ENCODE measurements around the gene HDAC9.

Gene HDAC9

DNA sequence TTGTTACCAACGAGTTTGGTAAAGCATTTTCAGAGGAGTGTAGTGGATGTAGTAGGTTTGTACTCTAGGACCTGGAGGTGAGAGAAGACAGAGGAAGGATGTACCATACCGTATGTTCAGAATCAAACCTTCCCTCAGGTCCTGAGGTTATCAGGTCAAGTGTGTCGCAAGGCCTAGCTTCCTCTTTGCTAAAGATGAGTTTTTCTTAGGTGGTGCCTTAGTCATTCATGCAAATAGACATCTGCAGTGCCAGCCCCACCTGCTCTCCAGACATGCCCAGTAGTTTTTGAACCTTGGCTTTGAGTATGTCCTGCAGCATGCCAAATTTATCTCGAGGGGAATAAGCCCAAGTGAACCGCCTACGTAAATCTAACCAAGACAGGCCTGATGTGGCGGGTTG is 71.3 kb downstream of the HDAC9 start:
- Histone ChIP-seq H3K4me2 (ENCODE audit: low read length) (peak overlapping the region; percentile 63), H3K9me2 (replicated peaks; ENCODE audit: control insufficient read depth, low read length) (no peaks in the 10 kb centered on the region), H3K27me3 (ENCODE audit: control insufficient read depth, low read length) (no peaks in the 10 kb centered on the region), H3K4me3 (ENCODE audit: low read length) (peak overlapping the region; percentile 41), H3K9me3 (ENCODE audit: control insufficient read depth, insufficient read depth, low read length) (no peaks in the 10 kb centered on the region), H3K79me2 (ENCODE audit: control insufficient read depth, low read length) (peaks cover 17% of the 10 kb centered on the region), H3K27ac (ENCODE audit: low read depth, low read length) (peak overlapping the region; percentile 35), H3F3A (ENCODE audit: control insufficient read depth, insufficient read depth) (peaks cover 8% of the 10 kb centered on the region), H3K4me1 (ENCODE audit: control insufficient read depth, low read length) (peaks cover 56% of the 10 kb centered on the region), H3K36me3 (ENCODE audit: control insufficient read depth, low read length) (peaks cover 5% of the 10 kb centered on the region; the same call in 1 of the 2 replicates), H4K20me1 (ENCODE audit: control insufficient read depth, insufficient read depth, low read depth, low read length) (no peaks in the 10 kb centered on the region)
- TF ChIP-seq, protein P1, sequence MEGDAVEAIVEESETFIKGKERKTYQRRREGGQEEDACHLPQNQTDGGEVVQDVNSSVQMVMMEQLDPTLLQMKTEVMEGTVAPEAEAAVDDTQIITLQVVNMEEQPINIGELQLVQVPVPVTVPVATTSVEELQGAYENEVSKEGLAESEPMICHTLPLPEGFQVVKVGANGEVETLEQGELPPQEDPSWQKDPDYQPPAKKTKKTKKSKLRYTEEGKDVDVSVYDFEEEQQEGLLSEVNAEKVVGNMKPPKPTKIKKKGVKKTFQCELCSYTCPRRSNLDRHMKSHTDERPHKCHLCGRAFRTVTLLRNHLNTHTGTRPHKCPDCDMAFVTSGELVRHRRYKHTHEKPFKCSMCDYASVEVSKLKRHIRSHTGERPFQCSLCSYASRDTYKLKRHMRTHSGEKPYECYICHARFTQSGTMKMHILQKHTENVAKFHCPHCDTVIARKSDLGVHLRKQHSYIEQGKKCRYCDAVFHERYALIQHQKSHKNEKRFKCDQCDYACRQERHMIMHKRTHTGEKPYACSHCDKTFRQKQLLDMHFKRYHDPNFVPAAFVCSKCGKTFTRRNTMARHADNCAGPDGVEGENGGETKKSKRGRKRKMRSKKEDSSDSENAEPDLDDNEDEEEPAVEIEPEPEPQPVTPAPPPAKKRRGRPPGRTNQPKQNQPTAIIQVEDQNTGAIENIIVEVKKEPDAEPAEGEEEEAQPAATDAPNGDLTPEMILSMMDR (IDR thresholded peaks at IDR 0.05; ENCODE audit: low read depth, low read length, poor library complexity, severe bottlenecking): no peak
- TF ChIP-seq EZH2phosphoT487 (IDR thresholded peaks at IDR 0.05; ENCODE audit: borderline replicate concordance, low read length): no peak

DNA sequence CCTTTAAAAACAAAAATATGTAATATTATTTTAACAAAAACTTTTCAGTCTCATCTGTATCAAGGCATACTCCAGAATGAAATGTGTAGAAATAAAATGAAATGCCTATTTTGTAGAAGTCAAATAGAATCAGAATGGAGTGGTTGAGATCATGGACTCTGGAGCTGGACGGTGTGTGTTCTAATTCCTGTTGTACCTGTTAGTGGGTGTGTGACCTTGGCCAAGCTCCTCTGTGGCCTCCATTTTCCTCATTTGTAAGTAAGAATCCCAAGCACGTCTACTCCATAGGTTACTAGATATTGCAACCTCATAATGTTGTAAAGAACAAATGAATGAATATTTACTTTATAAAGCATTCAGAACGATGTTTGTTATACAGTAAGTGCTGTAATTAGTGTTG is 74.9 kb downstream of the HDAC9 start:
- no peaks in the 10 kb centered on the region for H3K9me3 ChIP-seq (ENCODE audit: control insufficient read depth, insufficient read depth, low read length)
- peaks cover 22% of the 10 kb centered on the region for H3K79me2 ChIP-seq (ENCODE audit: control insufficient read depth, low read length)
- H3K36me3 ChIP-seq (ENCODE audit: control insufficient read depth, low read length): peaks cover 7% of the 10 kb centered on the region
- TF ChIP-seq, protein P1 (IDR thresholded peaks at IDR 0.05; ENCODE audit: low read depth, low read length, poor library complexity, severe bottlenecking): no peak
- no peak for TF ChIP-seq EZH2phosphoT487 (IDR thresholded peaks at IDR 0.05; ENCODE audit: borderline replicate concordance, low read length)
- no peaks in the 10 kb centered on the region for H4K20me1 ChIP-seq (ENCODE audit: control insufficient read depth, insufficient read depth, low read depth, low read length)
- peaks cover 85% of the 10 kb centered on the region for H3K4me1 ChIP-seq (ENCODE audit: control insufficient read depth, low read length)
- H3K9me2 ChIP-seq (replicated peaks; ENCODE audit: control insufficient read depth, low read length): no peaks in the 10 kb centered on the region
- no peak overlapping the region for H3K27ac ChIP-seq (ENCODE audit: low read depth, low read length)
- H3F3A ChIP-seq (ENCODE audit: control insufficient read depth, insufficient read depth): peaks cover 11% of the 10 kb centered on the region
- 0 out of 2 replicates have a peak overlapping the region, but pooled peaks have one; percentile 3 for H3K4me2 ChIP-seq (ENCODE audit: low read length)
- H3K27me3 ChIP-seq (ENCODE audit: control insufficient read depth, low read length): no peaks in the 10 kb centered on the region
- no peak overlapping the region for H3K4me3 ChIP-seq (ENCODE audit: low read length)

DNA sequence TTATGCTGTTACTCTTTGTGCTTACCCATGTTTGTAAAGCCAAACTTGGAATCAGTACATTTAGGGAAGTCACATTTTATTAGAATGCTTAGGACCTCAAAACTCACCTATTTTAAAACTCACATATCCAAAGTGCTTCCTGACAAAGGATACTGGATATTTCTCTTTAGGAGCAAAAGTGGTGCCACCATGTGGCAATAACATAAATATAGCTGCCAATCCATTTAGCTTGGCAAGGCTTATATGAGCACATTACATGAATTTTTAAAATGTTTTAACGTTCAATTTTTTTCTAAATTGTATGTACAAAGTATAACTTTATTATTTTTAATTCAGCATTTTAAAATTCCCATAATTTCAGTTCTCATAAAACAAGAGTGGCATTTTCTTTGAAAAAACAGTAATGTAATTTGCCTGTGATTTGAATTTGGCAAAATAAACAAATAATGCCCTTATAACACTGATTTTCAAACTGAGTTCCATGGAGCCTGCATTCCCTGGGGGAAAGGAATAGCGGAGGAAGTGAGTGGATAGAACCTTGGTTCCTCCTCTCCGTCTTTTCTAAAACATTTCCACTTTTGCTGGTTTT is 75.4 kb downstream of the HDAC9 start:
- no peak overlapping the region for H3K27ac ChIP-seq (ENCODE audit: low read depth, low read length)
- H3K4me2 ChIP-seq (ENCODE audit: low read length): 0 out of 2 replicates have a peak overlapping the region, but pooled peaks have one; percentile 3

More for the DNA sequence above, 75.4 kb downstream of the HDAC9 start:
- Histone ChIP-seq H3K79me2 (ENCODE audit: control insufficient read depth, low read length) (peaks cover 22% of the 10 kb centered on the region), H4K20me1 (ENCODE audit: control insufficient read depth, insufficient read depth, low read depth, low read length) (no peaks in the 10 kb centered on the region), H3K4me3 (ENCODE audit: low read length) (no peak overlapping the region), H3K36me3 (ENCODE audit: control insufficient read depth, low read length) (peaks cover 7% of the 10 kb centered on the region), H3K27me3 (ENCODE audit: control insufficient read depth, low read length) (no peaks in the 10 kb centered on the region), H3K9me2 (replicated peaks; ENCODE audit: control insufficient read depth, low read length) (no peaks in the 10 kb centered on the region), H3F3A (ENCODE audit: control insufficient read depth, insufficient read depth) (peaks cover 11% of the 10 kb centered on the region), H3K9me3 (ENCODE audit: control insufficient read depth, insufficient read depth, low read length) (no peaks in the 10 kb centered on the region), H3K4me1 (ENCODE audit: control insufficient read depth, low read length) (peaks cover 85% of the 10 kb centered on the region)
- TF ChIP-seq, protein P1 (IDR thresholded peaks at IDR 0.05; ENCODE audit: low read depth, low read length, poor library complexity, severe bottlenecking): peak; percentile 67
- no peak for TF ChIP-seq EZH2phosphoT487 (IDR thresholded peaks at IDR 0.05; ENCODE audit: borderline replicate concordance, low read length)

Measured in DOHH2 (cell line).